ENCODE measurements around the gene TSC2. TPM values are rescaled to one million over a fixed set of nuclear protein-coding genes. Genes with fewer than 3 reads are reported as not detected.

The TSC2 gene
- total and polyA plus RNA-seq, 2 donors (not counting 3 experiments of a cell fraction or from before 2014, with no cell fraction given): 87.9 to 144 TPM

DNA sequence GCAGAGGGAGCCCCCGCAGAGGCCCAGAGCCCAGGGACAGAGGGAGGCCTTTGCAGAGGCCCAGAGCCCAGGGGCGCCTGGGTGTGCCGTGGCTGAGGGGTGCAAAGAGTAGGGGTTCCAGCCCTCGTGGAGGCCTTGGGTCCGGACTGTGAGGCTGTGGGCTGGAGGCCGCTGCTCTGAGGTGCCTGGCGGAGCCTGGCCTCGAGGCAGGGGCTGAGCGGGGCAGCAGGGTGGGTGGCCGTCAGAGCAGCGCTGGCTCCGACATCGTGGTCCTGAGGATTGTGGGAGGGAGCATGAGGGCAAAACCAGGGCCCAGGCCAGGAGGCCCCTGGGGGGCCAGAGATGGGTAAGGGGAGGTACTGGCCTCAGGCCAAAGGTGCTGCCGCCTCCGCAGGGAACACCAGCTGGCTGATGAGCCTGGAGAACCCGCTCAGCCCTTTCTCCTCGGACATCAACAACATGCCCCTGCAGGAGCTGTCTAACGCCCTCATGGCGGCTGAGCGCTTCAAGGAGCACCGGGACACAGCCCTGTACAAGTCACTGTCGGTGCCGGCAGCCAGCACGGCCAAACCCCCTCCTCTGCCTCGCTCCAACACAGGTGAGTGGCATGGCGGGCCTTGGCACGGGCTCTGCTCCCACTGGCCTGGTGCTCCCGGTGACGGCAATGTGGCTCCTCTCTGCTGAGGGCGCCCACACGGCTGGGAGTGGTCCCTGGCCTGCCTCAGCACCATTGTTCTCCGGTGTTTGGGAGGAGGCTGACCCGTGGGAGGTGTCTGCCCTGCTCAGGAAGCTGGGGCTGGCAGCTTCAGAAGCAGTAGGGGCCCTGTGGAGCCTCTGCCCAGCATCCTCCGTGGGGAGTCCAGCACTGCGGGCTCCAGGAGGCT lies 33.7 kb downstream of the TSC2 start:
- Histone ChIP-seq H3K9ac (replicated peaks; ENCODE audit: extremely low read depth, insufficient read depth, low read length) (no peak overlapping the region), H3K9me3 (replicated peaks; ENCODE audit: control insufficient read depth, insufficient read depth, low read length) (no peaks in the 10 kb centered on the region), H3K36me3 (ENCODE audit: control insufficient read depth in 2 of 2, extremely low read depth in 1 of 2, insufficient read depth in 2 of 2, low read length in 2 of 2) (peaks cover 0 to 59% of the 10 kb centered on the region in 2 experiments), H3K4me3 (replicated peaks in 1 of 3; ENCODE audit: insufficient read depth in 1 of 3, low read depth in 1 of 3, low read length in 3 of 3) (no peak overlapping the region), H3K9me1 (replicated peaks; ENCODE audit: control insufficient read depth, extremely low read depth, insufficient read depth, low read length) (no peaks in the 10 kb centered on the region), H3K27me3 (ENCODE audit: control insufficient read depth in 2 of 2, insufficient read depth in 2 of 2, low read length in 2 of 2) (no peaks in the 10 kb centered on the region), H2AFZ (ENCODE audit: low read depth, low read length) (no peak overlapping the region), H3K27ac (ENCODE audit: insufficient read depth, low read depth, low read length) (no peak overlapping the region), H4K20me1 (replicated peaks; ENCODE audit: control insufficient read depth, extremely low read depth, insufficient read depth, low read length) (no peaks in the 10 kb centered on the region), H3K79me2 (ENCODE audit: control insufficient read depth, insufficient read depth, low read length) (no peaks in the 10 kb centered on the region), H3K4me1 (ENCODE audit: control insufficient read depth, extremely low read depth, insufficient read depth, low read length) (no peaks in the 10 kb centered on the region), H3K4me2 (ENCODE audit: insufficient read depth, low read length) (no peak overlapping the region)
- dilution Hi-C loops (cut with MboI; ENCODE audit: extremely low pct_ligation_motif_present, low sequenced_read_pairs): no loop called here
- DNase-seq (ENCODE audit: low read depth, low spot score): no peak
- intact Hi-C loops (cut with micrococcal nuclease): no loop called here
- no TSS peak for BruUV-seq (replicated peaks)
- TF ChIP-seq MYC (IDR thresholded peaks at IDR 0.05; ENCODE audit: low read depth, low read length): no peak
- TF ChIP-seq EZH2 (IDR thresholded peaks at IDR 0.05; ENCODE audit: borderline replicate concordance, low read depth, low read length, severe bottlenecking): no peak
- ChIA-PET POLR2A (no interaction called here), CTCF (interaction anchor here (2.2 to 2.3 kb wide), 2 partner anchors 9 to 58 kb away, joined by 6 to 8 read pairs; no protein-coding TSS in a partner anchor)
- FAIRE-seq: no peak

DNA sequence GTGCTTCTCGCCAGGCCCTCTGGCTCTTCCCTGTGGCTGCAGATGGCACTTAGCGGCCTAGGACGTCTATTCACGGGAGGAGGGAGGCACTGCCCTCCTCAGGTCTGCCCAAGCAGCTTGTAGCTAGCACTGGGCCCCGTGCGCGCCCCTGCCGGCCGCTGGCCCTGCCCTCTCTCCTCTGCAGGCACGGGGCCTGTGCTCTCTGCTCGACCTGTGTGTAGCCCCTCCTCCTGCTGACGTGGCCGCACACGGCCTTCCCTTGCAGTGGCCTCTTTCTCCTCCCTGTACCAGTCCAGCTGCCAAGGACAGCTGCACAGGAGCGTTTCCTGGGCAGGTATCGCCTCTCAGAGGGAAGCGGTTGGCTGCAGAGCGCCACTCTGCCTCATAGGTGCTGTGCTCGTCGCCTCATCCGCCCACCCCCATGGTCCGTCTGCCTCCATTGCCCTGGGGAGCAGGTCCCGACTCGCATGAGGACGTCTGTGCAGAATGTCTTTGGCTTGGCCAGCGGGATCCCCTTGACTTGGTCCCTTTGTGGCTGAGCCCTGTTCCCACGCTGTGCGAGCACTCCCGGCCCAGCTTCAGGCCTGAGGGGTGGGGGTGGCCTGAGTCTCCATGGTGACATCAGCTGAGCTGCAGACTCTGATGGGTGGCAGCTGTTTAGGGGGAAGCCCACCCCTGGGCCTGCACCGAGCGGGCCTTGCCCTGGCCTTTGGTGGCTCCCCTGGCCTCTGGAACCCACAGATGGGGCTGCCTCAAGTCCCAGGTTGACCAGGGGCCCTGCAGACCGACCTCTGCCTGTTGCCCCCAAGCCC lies 34.6 kb downstream of the TSC2 start:
- POLR2A ChIA-PET: no interaction called here
- Histone ChIP-seq H3K9me3 (replicated peaks; ENCODE audit: control insufficient read depth, insufficient read depth, low read length) (no peaks in the 10 kb centered on the region), H3K4me3 (replicated peaks in 1 of 3; ENCODE audit: insufficient read depth in 1 of 3, low read depth in 1 of 3, low read length in 3 of 3) (no peak overlapping the region), H2AFZ (ENCODE audit: low read depth, low read length) (no peak overlapping the region), H3K4me2 (ENCODE audit: insufficient read depth, low read length) (no peak overlapping the region), H4K20me1 (replicated peaks; ENCODE audit: control insufficient read depth, extremely low read depth, insufficient read depth, low read length) (no peaks in the 10 kb centered on the region), H3K79me2 (ENCODE audit: control insufficient read depth, insufficient read depth, low read length) (no peaks in the 10 kb centered on the region), H3K9me1 (replicated peaks; ENCODE audit: control insufficient read depth, extremely low read depth, insufficient read depth, low read length) (no peaks in the 10 kb centered on the region), H3K4me1 (ENCODE audit: control insufficient read depth, extremely low read depth, insufficient read depth, low read length) (no peaks in the 10 kb centered on the region), H3K27me3 (ENCODE audit: control insufficient read depth in 2 of 2, insufficient read depth in 2 of 2, low read length in 2 of 2) (no peaks in the 10 kb centered on the region), H3K27ac (ENCODE audit: insufficient read depth, low read depth, low read length) (no peak overlapping the region), H3K36me3 (ENCODE audit: control insufficient read depth in 2 of 2, extremely low read depth in 1 of 2, insufficient read depth in 2 of 2, low read length in 2 of 2) (peaks cover 0 to 59% of the 10 kb centered on the region in 2 experiments), H3K9ac (replicated peaks; ENCODE audit: extremely low read depth, insufficient read depth, low read length) (no peak overlapping the region)
- CTCF ChIA-PET: interaction anchor here (2.3 kb wide), 1 partner anchor 59 kb away, joined by 8 read pairs; no protein-coding TSS in a partner anchor
- intact Hi-C loops (cut with micrococcal nuclease) (no loop called here), dilution Hi-C loops (cut with MboI; ENCODE audit: extremely low pct_ligation_motif_present, low sequenced_read_pairs) (no loop called here)
- DNase-seq (ENCODE audit: low read depth, low spot score) (no peak), FAIRE-seq (no peak)
- TF ChIP-seq GATA2 (IDR thresholded peaks at IDR 0.05; ENCODE audit: insufficient read depth, insufficient read length, low read depth, low read length) (no peak), POLR2A (IDR thresholded peaks at IDR 0.05; ENCODE audit: low read depth, low read length) (no peak), FOS (IDR thresholded peaks at IDR 0.05; ENCODE audit: borderline replicate concordance, insufficient read depth, low read length) (no peak), POLR2AphosphoS5 (IDR thresholded peaks at IDR 0.05; ENCODE audit: insufficient read depth, low read depth, low read length) (no peak), MYC (IDR thresholded peaks at IDR 0.05; ENCODE audit: low read depth, low read length) (no peak), JUN (IDR thresholded peaks at IDR 0.05; ENCODE audit: borderline replicate concordance, insufficient read depth, insufficient read length, low read depth) (no peak), MAX (IDR thresholded peaks at IDR 0.05; ENCODE audit: insufficient read depth, insufficient read length) (no peak), EZH2 (IDR thresholded peaks at IDR 0.05; ENCODE audit: borderline replicate concordance, low read depth, low read length, severe bottlenecking) (no peak), CTCF (IDR thresholded peaks at IDR 0.05; ENCODE audit: extremely low read depth in 1 of 2, insufficient read depth in 1 of 2, low read depth in 1 of 2, low read length in 2 of 2) (no peak)
- BruUV-seq (replicated peaks): no TSS peak

Data from endothelial cell of umbilical vein (primary cell).